Measurements from ENCODE around the gene CCDC78.

The CCDC78 gene

DNA sequence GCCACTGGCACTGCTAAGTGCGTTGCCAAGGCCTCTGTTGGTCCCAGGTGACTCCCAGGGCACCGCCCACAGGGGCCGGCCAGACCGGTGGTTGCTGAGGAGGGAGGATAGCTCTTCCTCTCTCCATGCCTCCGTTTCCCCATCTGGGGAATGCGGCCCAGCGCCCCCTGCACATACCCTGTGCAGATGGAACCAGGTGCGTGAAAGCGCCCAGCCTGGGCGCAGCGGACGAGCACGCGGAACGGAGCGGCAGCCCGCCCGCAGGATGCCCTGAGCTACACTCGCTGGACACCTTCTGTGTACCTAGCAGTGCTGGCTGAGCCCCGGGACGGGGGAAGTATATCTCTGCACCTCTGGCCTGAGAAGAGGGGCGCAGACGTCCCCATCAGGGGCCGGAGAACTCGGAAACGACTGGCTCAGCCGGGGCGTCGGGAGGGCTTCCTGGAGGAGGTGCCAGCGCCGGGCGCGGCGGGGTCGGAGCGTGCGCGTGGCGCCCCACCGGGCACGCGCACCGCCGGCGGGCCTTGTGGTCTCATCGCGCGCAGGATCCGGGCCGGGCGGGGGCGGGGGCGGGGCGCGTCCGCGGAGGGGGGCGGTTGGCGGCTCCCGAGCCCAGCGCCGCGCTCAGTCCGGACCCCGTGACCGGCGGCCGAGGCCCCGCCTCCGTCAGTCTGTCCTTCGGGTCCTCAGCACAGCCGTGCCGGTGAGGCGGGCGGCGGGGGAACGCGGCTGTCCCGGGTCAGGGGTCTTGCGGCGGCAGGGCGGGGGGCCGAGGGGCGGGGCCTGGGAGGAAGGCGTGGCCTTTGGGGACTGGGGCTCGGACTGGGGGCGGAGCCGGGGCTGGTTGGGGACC lies at the start of gene CCDC78, which contains the start of gene HAGHL:
Gene CCDC78 (minus strand): TSS at position 6 of the 853 bp plus-strand sequence. CDS start 76 bp downstream, outside the sequence.
Gene HAGHL (plus strand): TSS at position 669 of the 853 bp plus-strand sequence. CDS start 404 bp downstream, outside the sequence.
- DNase-seq, result peak; percentile 74

DNA sequence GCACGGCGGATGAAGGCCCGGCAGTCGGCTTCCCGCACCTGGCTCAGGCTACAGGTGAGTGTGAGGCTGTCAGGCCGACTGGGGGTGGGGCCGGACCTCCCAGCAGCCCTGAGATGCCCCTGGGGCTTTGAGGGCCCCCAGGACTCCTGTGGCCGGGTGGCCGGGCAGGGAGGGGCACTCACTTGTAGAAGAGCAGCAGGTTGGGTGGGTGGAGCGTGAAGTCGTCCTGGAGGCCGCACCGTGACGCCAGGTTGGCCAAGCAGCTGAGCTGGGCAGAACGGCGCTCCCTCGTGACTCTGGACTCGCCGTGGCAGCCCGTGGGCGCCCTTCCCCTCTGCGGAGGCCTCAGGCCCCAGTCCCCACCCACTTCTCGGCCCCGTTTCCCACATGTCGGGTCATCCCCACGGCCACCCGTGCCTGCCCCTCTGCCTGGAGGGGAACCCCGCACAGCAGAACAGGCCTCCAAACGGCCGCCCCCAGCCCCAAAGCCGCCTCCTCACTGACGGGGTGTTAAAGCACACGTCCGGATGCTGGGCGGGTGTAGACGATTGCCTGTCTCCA lies 49.1 kb upstream of the CCDC78 start:
- DNase-seq, result no peak

DNA sequence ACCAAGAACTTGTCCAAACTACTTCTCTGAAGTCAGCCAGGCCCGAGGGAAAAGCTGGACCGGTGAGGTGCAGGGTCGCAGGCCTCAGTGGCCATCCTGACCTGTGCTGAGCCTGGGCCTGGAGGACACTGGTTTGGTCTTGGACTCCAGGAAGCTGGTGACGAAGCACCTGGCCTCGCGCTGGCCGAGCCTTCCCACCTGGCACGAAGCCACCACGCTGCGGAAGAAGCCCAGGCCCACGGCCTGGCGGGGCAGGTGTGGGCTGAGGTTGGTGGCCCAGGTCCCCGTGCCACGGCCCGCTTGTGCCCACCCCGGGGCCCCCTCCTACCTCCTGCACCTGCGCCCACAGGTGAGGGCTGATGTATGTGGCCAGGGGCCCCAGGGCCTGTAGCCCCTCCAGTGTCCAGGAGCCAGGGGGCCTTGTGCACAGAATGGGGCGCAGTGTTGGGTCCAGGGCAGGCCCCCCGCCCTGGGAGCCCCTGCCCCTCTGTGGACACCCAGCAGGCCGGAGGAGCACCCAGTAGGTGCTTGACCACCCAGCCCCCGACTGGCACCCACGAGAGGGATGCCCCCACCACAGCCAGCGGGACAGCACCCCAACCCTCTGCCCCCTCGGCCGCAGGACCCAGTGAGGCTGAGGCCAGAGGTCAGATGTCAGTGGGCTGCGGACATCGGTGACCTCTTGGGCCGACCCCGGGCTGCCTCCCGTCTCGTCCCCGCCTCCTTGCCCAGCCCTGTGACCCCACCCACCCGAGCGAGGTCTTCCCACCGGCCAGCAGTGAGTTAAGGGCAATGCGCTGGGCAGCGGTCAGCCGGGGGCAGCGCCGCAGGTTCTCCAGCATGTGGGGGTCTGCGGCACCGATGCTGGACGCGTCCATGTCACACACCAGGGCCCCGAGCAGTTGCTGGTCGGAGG lies 48.1 kb upstream of the CCDC78 start:
- DNase-seq, result no peak

DNA sequence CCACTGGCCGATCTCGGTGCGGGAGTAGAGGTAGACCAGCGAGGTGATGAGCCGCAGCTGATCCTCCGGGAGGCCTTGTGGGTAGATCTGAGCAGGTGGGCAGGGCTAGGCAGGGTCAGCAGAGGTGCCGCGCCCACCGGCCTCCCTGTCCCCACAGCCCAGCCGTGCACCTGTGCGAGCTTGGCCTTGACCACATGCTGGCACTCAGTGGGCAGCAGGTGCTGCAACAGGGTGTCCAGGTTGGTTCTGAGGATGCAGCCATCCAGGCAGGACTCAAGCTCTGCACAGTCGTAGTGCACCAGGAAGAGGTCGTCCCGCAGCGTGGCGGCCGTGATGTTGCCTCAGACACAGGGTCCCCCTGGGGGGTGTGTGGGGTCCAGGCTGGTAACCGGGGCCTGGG lies 46.7 kb upstream of the CCDC78 start:
- no peak for DNase-seq

DNA sequence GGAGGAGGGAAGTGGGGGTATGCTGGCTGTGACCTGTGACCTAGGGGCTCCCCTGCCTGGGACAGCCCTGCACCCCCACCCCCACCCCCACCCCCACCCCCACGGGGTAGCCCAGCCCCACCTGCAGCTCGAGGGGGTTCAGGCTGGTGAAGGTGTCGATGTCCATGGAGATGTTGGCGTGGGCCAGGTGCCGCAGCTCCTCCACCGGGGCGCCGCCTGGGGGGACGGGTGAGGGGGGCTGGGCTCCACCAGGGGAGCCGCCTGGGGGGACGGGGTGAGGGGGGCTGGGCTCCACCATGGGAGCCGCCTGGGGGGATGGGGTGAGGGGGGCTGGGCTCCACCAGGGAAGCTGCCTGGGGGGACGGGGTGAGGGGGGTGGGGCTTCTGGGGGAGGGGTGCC lies 44.2 kb upstream of the CCDC78 start:
- no peak for DNase-seq

DNA sequence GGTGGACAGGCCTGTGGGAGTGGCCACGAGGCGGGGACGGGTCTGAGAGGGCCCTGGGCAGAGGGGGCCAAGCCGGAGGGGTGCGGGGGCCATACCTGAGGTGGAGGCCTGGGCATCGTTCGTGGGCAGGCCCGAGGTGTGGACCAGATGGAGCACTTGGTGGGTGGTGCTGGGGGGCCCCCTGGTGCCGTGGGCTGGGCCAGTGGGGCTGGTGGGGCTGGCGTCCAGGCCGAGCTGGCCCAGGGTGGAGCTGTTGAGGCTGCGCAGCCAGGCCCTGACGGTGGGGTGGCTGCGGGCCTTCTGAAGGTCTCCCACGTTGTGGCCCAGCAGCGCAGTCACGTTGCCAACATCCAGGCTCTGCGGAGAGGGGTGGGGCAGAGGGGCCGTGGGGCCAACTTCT lies 43.7 kb upstream of the CCDC78 start:
- DNase-seq, result no peak

DNA sequence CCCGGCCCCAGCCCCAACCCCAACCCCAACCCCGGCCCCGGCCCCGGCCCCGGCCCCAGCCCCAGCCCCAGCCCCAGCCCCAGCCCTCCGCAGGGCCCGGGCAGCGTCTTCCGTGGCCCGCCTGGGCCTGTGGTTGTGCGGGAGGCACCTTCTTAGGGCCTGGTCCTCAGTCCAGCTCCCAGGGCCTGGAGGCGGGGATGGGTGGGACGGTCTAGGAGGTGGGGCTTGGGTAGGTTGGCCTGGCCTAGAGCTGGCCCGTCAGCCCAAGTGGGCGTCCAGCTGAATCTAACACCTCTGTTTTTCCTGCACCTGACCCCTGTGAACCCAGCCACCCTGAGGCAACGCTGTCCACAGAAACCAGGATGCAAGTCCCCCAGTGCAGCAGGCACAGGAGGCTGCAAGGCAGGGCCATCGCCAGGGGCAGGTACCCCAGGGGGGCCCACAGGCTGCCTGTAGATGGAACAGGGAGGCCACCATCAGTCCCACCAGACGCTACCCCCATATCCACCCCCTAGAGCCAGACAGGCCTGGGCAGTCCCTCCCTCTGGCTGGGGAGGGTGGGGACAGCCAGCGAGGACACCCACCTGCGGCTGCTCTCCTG lies 43.0 kb upstream of the CCDC78 start:
- no peak for DNase-seq

DNA sequence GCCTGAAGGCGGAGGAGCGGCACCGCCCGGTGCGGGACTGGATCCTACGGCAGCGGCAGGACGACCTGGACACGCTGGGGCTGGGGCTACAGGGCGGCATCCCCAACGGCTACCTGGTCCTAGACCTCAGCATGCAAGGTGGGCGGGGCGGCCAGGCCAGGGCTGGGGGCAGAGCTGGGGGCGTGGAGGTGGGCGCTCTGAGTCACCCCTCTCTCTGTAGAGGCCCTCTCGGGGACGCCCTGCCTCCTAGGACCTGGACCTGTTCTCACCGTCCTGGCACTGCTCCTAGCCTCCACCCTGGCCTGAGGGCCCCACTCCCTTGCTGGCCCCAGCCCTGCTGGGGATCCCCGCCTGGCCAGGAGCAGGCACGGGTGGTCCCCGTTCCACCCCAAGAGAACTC lies 42.2 kb upstream of the CCDC78 start:
- DNase-seq, result no peak

DNA sequence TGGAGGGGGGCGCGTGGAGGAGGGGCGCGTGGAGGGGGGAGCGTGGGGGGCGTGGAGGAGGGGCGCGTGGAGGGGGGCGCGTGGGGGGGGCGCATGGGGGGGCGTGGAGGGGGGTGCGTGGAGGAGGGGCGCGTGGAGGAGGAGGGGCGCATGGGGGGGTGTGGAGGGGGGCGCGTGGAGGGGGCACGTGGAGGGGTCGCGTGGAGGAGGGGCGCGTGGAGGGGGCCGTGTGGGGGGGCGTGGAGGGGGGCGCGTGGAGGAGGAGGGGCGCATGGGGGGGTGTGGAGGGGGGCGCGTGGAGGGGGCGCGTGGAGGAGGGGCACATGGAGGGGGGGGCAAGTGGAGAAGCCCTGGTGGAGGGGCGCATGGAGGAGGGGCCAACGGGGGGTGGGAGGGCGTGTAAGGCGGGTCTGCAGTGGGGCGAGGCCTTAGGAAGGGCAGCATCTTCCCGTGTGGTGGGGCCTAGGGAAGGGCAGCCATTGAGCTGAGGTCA lies 41.5 kb upstream of the CCDC78 start:
- no peak for DNase-seq

DNA sequence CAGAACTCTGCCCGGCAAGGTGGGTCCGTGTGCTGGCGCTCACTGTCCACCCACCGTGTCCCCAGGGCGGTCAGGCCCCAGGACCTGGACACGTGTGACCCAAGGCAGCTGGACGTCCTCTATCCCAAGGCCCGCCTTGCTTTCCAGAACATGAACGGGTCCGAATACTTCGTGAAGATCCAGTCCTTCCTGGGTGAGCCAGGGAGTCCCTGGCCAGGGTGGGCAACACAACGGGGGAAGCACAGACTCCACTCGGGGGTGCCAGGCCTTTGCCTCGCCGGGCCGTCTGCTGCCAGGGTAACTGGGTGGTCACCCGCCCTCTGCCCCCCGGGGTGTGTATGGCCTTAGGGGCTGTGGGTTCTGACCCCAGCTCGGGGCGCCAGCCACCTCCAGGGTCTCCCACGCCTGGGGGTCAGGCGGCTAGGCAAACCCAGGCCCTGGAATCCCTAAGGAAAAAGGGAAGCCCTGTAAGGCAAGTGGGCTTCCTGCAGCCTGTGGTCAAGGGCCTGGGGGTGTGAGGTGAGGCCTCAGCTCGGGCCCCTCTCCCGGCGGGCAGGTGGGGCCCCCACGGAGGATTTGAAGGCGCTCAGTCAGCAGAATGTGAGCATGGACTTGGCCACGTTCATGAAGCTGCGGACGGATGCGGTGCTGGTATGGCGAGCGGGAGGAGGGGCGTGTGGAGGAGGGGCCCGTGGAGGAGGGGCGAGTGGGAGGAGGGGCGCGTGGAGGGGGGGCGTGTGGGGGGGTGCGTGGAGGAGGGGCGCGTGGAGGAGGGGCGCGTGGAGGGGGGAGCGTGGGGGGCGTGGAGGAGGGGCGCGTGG lies 40.8 kb upstream of the CCDC78 start:
- no peak for DNase-seq

DNA sequence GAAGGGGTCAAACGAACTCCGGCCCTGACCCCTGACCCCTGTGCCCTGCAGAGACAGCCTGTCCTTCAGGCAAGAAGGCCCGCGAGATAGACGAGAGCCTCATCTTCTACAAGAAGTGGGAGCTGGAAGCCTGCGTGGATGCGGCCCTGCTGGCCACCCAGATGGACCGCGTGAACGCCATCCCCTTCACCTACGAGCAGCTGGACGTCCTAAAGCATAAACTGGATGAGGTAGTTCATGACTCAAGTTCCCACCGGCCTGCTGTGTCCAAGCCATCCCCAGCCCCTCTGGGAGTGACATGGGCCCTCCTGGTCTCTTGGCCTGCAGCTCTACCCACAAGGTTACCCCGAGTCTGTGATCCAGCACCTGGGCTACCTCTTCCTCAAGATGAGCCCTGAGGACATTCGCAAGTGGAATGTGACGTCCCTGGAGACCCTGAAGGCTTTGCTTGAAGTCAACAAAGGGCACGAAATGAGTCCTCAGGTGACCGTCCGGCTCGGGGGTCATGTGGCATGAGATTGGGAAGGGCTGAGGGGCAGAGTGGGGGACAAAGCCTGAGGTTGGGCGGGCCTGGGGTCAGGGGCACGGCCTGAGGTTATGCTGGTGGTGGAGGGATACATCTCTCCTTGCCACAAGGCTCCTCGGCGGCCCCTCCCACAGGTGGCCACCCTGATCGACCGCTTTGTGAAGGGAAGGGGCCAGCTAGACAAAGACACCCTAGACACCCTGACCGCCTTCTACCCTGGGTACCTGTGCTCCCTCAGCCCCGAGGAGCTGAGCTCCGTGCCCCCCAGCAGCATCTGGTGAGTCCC lies 40.0 kb upstream of the CCDC78 start:
- DNase-seq, result no peak

DNA sequence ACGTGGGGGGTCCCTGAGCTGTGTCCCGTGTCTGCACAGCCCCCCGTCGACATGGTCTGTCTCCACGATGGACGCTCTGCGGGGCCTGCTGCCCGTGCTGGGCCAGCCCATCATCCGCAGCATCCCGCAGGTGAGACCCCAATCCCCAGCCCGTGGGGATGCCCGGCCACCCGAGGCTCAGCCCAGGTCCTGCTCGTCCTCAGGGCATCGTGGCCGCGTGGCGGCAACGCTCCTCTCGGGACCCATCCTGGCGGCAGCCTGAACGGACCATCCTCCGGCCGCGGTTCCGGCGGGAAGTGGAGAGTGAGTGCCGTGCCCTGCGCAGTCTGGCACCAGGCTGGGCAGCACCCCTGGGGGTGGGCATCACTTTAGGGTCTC lies 39.2 kb upstream of the CCDC78 start:
- no peak for DNase-seq

DNA sequence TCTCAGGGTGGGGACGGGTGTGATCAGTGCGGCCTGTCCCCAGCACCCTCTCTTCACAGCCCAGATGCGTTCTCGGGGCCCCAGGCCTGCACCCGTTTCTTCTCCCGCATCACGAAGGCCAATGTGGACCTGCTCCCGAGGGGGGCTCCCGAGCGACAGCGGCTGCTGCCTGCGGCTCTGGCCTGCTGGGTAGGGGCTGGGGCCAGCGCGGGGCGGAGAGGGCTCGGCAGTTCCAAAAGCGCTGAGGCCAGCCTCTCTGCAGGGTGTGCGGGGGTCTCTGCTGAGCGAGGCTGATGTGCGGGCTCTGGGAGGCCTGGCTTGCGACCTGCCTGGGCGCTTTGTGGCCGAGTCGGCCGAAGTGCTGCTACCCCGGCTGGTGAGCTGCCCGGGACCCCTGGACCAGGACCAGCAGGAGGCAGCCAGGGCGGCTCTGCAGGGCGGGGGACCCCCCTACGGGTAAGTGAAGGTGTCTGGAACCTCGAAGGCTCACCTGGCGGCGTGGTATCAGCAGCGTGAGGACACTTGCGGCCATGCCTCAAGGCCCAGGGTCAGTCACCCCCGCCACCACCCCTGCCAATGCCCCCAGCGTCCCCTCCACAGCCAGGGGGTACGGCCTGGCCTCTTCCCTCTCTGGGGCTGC lies 38.7 kb upstream of the CCDC78 start:
- DNase-seq, result no peak

DNA sequence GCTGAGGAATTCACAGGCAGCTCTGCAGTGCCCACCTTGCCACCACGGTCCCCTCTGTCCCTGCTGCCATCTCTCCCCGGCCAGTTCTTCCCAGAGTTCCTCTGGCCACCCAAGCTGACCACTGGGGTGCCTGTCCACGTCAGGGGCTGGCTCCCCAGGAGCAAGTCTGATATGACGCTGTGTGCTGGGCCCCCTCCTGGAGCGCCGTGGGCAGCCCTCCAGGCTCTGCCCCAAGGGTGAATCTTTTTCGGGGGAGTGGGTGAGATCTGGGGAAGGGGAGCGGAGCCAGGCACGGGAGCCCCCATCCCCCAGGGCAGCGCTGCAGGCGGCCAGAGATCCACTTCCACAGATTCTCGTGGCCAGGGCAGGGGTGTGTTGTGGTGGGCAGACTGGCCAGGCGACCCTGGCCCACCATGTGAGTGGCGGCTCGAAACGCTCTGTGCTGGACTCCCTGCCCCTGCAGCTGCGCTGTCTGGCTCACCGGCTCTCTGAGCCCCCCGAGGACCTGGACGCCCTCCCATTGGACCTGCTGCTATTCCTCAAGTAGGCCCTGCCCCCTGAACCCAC lies 38.0 kb upstream of the CCDC78 start:
- DNase-seq, result no peak

DNA sequence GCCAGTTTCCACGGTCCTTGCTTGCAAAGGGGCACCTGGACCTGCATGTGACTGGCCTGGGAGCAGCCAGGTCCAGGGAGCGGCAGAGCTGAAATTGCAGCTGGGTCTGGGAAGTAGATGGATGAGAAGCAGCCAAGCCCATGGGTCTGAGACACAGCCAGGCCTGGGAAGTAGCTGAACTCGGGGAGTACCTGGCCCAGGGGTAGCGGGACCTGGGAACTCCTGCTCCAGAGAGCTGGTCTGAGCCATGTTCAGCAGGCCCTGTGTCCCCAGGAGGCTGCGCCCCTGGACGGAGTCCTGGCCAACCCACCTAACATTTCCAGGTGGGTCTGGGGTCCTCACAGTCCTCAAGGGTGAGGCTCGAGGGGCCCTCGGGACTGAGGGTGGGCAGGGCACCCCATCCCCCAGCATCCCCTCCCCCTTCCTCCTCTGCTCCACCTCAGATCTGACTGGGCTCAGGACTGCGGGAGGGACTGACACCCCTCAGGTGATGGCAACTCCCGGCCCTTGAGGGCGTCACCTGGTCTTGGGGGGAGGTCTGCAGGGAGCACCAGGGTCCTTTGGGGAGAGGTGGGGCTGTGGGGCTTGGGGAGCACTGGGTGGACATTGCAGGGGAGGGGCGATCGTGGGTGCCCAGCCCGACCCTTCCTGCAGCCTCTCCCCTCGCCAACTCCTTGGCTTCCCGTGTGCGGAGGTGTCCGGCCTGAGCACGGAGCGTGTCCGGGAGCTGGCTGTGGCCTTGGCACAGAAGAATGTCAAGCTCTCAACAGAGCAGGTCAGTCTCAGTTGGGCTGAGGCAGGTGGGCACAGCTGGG lies 37.3 kb upstream of the CCDC78 start:
- DNase-seq, result no peak

DNA sequence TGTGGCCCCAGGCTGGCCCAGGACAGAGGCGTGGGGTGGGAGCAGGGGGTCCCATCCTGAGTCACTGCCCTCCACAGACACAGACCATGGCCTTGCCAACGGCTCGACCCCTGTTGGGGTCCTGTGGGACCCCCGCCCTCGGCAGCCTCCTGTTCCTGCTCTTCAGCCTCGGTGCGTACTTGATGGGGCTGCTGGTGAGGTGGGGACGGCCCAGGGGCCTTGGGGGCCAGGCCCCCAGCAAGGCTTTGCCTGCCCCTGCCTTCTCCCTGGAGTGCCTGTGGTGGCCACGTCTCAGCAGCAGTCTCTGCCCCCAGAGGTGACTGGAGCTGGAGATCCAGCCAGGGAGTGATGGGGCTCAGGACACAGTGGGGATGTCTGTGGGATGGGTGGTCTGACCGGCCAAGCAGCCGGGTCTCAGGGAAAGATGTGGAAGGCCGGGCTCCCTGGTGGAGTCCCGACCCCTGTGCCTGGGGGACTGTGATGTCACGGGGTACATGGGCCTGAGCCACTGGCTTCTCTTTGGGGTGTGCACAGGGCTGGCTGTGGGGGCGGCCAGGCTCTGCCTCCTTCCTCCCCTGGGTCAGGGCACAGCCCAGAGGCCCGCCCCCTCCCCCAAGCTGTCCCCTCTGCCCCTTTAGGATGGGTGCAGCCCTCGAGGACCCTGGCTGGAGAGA lies 36.5 kb upstream of the CCDC78 start:
- DNase-seq, result no peak

DNA sequence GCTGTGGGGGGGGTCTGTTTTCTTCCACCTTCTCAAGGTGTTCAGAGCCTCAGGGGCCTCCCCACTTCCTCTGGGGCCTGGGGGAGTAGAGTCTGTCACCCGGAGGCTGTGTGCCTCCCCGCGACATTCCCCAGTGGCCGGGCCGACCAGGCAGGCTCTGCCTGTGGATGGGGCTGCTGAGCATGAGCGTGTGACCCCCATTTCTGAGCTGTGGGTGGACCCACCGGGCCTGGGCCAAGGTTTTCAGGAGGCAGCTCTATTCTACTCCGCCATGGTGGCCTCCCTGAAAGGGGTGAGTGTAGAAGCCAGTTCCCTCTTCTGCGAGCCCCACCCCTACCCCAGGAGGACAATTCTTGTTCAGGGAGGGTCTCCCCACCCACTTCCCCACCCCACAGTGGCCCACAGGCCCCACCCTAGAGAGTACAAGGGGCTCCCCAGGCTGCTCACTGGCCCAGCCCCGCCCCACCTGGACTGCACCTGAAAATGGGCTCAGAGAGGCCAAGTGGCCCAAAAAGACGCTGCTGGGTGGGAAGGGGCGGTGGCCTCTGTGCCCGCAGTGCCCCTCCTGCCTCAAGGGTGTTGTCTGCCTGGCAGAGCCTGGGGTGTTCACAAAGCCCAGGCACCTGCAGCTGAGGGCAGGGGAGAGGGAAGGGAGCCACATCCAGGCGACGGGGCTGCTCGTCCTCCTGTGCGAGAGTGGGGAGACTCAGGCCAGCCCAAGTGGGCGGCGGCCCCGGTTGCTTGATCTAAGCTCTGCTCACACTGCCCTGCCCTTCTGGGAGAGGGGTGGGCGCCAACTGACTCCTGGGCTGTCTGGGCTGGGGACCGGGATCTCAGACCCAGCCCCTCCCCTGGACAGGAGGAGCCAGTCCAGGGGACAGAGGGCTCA lies 35.6 kb upstream of the CCDC78 start:
- DNase-seq, result no peak
